Sigmoid colon (tissue), 4 donors: ENCODE measurements around the gene MAGOHB.

Source experiments
- POLR2A ChIP-seq, 2 donors: fragments of 450-650 bp; IDR thresholded peaks; one replicate each; pipeline ENCODE4 v1.6.1; 2016; ENCODE audit warnings: antibody characterized with exemption in 2 of 2, mild to moderate bottlenecking in 2 of 2, moderate library complexity in 2 of 2
- POLR2AphosphoS5 ChIP-seq, 4 donors: sonication (generic); formaldehyde crosslinking; IDR thresholded peaks; one replicate each; pipeline ENCODE4 v1.6.1; 2017; ENCODE audit warnings: antibody characterized with exemption in 4 of 4
- TF ChIP-seq, protein P1 (sequence below), 4 experiments: fragments of 450-650 bp in 3 of 4; fragments of 200-600 bp in 1 of 4; IDR thresholded peaks; one replicate each; pipeline ENCODE4 v1.5.1; 2016 to 2019; ENCODE audit warnings: antibody characterized with exemption in 4 of 4, mild to moderate bottlenecking in 3 of 4, moderate library complexity in 2 of 4

DNA sequence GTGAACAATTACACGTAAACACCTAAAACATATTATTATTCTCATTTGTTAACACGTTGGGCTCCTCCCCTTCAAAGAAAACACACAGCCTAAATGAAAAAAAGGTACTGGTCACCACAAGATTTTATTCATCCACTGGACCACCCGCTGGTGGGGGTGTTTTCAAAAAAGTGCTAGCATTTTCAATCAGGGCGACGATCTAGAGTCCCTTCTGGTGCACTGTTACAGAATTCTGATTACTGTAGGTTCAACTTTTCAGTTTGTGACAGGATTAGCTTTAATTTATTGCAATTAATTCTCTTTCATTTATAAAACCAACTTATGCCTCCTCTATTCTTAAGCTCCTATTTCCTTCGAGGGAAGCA is 443 bp downstream of the MAGOHB start:
- TF ChIP-seq POLR2A (IDR thresholded peaks at IDR 0.05) (no peak), POLR2AphosphoS5 (IDR thresholded peaks at IDR 0.05) (no peak)
- TF ChIP-seq, protein P1, sequence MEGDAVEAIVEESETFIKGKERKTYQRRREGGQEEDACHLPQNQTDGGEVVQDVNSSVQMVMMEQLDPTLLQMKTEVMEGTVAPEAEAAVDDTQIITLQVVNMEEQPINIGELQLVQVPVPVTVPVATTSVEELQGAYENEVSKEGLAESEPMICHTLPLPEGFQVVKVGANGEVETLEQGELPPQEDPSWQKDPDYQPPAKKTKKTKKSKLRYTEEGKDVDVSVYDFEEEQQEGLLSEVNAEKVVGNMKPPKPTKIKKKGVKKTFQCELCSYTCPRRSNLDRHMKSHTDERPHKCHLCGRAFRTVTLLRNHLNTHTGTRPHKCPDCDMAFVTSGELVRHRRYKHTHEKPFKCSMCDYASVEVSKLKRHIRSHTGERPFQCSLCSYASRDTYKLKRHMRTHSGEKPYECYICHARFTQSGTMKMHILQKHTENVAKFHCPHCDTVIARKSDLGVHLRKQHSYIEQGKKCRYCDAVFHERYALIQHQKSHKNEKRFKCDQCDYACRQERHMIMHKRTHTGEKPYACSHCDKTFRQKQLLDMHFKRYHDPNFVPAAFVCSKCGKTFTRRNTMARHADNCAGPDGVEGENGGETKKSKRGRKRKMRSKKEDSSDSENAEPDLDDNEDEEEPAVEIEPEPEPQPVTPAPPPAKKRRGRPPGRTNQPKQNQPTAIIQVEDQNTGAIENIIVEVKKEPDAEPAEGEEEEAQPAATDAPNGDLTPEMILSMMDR (IDR thresholded peaks at IDR 0.05): no peak
